Measurements from ENCODE around the gene ATF6. TPM values are rescaled to one million over a fixed set of nuclear protein-coding genes. Genes with fewer than 3 reads are reported as not detected.

The ATF6 gene
- total and polyA plus RNA-seq, 2 of the 8 experiments (the other 6 are each of a cell fraction or from before 2014, with no cell fraction given) = 4.6 to 10.0 TPM

DNA sequence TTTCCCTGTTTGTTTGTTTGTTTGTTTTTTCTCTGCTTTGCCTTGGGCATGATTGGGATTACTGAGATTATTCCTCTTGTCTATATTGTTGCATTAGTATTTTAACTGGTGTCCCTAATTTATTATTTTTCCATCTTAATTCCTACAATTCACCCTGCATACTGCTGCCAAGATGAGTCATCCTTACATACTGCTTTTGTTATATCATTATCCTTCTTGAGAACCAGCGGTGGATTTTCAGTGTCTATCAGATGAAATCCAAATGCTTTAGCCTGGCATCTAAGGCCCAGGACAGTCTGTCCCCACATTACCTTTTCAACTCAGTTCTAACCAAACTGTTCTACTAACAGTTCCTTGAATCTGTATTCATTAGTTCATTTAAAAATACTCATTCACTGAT lies 155.9 kb downstream of the ATF6 start:
- CTCF ChIA-PET (ENCODE audit: partially characterized antibody) = interaction anchor here (1.0 to 2.5 kb wide), 2 partner anchors 15 to 17 kb away, joined by 3 to 7 read pairs; no protein-coding TSS in a partner anchor
- TF ChIP-seq FOSL1 (IDR thresholded peaks at IDR 0.05; ENCODE audit: insufficient read depth, low read depth, low read length) (no peak), TCF12 (IDR thresholded peaks at IDR 0.05; ENCODE audit: low read depth, low read length) (no peak), BCL11A (IDR thresholded peaks at IDR 0.05; ENCODE audit: low read depth in 2 of 2, low read length in 2 of 2) (no peak), SP1 (IDR thresholded peaks at IDR 0.05; ENCODE audit: low read depth, low read length) (no peak), TBP (IDR thresholded peaks at IDR 0.05; ENCODE audit: low read depth, low read length) (no peak), SP4 (IDR thresholded peaks at IDR 0.05; ENCODE audit: low read length) (no peak), CHD1 (IDR thresholded peaks at IDR 0.05; ENCODE audit: low read depth, low read length) (no peak), POLR2A (IDR thresholded peaks at IDR 0.05; ENCODE audit: control extremely low read depth in 1 of 2, low read depth in 2 of 2, low read length in 2 of 2) (no peak), SIN3A (conservative IDR thresholded peaks at IDR 0.05 in 1 of 2, IDR thresholded peaks at IDR 0.05 in 1 of 2; ENCODE audit: low read depth in 1 of 2, low read length in 2 of 2) (no peak), CTBP2 (IDR thresholded peaks at IDR 0.05; ENCODE audit: borderline replicate concordance, insufficient read depth, insufficient read length, low read length) (no peak), RXRA (IDR thresholded peaks at IDR 0.05; ENCODE audit: insufficient read depth, low read depth, low read length) (no peak), SP2 (IDR thresholded peaks at IDR 0.05; ENCODE audit: low read length) (no peak)
- TF ChIP-seq, protein P1, sequence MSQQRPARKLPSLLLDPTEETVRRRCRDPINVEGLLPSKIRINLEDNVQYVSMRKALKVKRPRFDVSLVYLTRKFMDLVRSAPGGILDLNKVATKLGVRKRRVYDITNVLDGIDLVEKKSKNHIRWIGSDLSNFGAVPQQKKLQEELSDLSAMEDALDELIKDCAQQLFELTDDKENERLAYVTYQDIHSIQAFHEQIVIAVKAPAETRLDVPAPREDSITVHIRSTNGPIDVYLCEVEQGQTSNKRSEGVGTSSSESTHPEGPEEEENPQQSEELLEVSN (IDR thresholded peaks at IDR 0.05) = no peak
- TF ChIP-seq, protein P2, sequence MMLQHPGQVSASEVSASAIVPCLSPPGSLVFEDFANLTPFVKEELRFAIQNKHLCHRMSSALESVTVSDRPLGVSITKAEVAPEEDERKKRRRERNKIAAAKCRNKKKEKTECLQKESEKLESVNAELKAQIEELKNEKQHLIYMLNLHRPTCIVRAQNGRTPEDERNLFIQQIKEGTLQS (IDR thresholded peaks at IDR 0.05; ENCODE audit: insufficient read depth, low read depth, low read length) = no peak

More for the DNA sequence above, 155.9 kb downstream of the ATF6 start:
- Histone ChIP-seq H3K14ac (ENCODE audit: insufficient read length) (no peak overlapping the region), H3K56ac (replicated peaks; ENCODE audit: insufficient read length, low read depth, low read length) (no peak overlapping the region), H3K27me3 (replicated peaks in 1 of 4; ENCODE audit: control insufficient read depth in 3 of 4, extremely low read depth in 1 of 4, insufficient read depth in 3 of 4, low read length in 3 of 4) (no peaks in the 10 kb centered on the region), H4K20me1 (replicated peaks in 1 of 2; ENCODE audit: control insufficient read depth in 1 of 2, insufficient read depth in 2 of 2, low read length in 2 of 2) (no peaks in the 10 kb centered on the region), H3K79me1 (ENCODE audit: low read depth, low read length) (no peaks in the 10 kb centered on the region), H3K4me2 (ENCODE audit: insufficient read depth in 1 of 2, low read depth in 2 of 2, low read length in 2 of 2) (no peak overlapping the region), H3K4me1 (replicated peaks in 1 of 4; ENCODE audit: control insufficient read depth in 3 of 4, insufficient read depth in 4 of 4, low read length in 3 of 4) (no peaks in the 10 kb centered on the region), H2AK5ac (ENCODE audit: low read depth, low read length) (no peak overlapping the region), H2BK5ac (ENCODE audit: low read depth, low read length) (no peak overlapping the region), H3K23me2 (ENCODE audit: low read depth, low read length) (no peaks in the 10 kb centered on the region), H3K4ac (replicated peaks; ENCODE audit: insufficient read length, low read depth, low read length) (no peak overlapping the region), H3K36me3 (ENCODE audit: control insufficient read depth in 2 of 4, insufficient read depth in 4 of 4, low read length in 3 of 4) (no peaks in the 10 kb centered on the region; a peak in 1 of 8 replicates), H3K9ac (replicated peaks in 1 of 4; ENCODE audit: extremely low read depth in 1 of 4, low read depth in 3 of 4, low read length in 3 of 4) (no peak overlapping the region), H3K27ac (ENCODE audit: low read depth, low read length) (no peak overlapping the region), H2BK12ac (ENCODE audit: low read depth, low read length) (no peak overlapping the region), H3K9me3 (ENCODE audit: insufficient read depth in 2 of 2, low read depth in 1 of 2, low read length in 1 of 2) (peaks cover 0 to 2% of the 10 kb centered on the region in 2 experiments; a peak in 1 of 4 replicates), H2AFZ (ENCODE audit: low read length) (no peak overlapping the region), H2BK120ac (replicated peaks; ENCODE audit: low read depth, low read length) (no peak overlapping the region), H2BK20ac (ENCODE audit: low read length) (no peak overlapping the region), H4K5ac (ENCODE audit: insufficient read length, low read depth, low read length) (no peak overlapping the region), H3K79me2 (ENCODE audit: control insufficient read depth in 1 of 2, insufficient read depth in 2 of 2, low read length in 2 of 2) (no peaks in the 10 kb centered on the region), H4K8ac (ENCODE audit: extremely low read depth, insufficient read depth, low read length) (no peak overlapping the region), H2BK15ac (ENCODE audit: low read length) (no peak overlapping the region), H4K91ac (replicated peaks; ENCODE audit: insufficient read length, low read length) (no peak overlapping the region), H3K18ac (ENCODE audit: extremely low read depth, low read length) (no peak overlapping the region), H3K23ac (ENCODE audit: insufficient read length) (no peak overlapping the region), H3K4me3 (ENCODE audit: extremely low read depth in 1 of 4, insufficient read depth in 2 of 4, low read depth in 3 of 4, low read length in 4 of 4) (no peak overlapping the region)
- 89% methylated on average over 1 of the region's 1 CpG; no CpG with 5 or more reads in 1 of the 2 experiments for WGBS, 2 experiments (ENCODE audit: extremely low coverage in 1 of 2, insufficient coverage in 1 of 2, insufficient read length in 1 of 2, insufficient replicate concordance in 2 of 2, low coverage in 1 of 2, low lambda C conversion rate in 2 of 2, missing lambda C conversion rate in 1 of 2)
- POLR2A ChIA-PET (ENCODE audit: partially characterized antibody) = no interaction called here
- DNase-seq (ENCODE audit: low read depth in 1 of 2, low spot score in 2 of 2) (no peak), FAIRE-seq (no peak)

Measured in H1 (cell line).